ENCODE results near the gene TAP2. TPM values are rescaled to one million over a fixed set of nuclear protein-coding genes. Genes with fewer than 3 reads are reported as not detected.
"Not testable (repeated sequence)": the region's sequence is repeated elsewhere in the genome, so short reads cannot be mapped to it uniquely, and the experiment has no call there.

TAP2 gene
- total RNA-seq, 1 donor from 2014 or later, result 22.4 TPM

DNA sequence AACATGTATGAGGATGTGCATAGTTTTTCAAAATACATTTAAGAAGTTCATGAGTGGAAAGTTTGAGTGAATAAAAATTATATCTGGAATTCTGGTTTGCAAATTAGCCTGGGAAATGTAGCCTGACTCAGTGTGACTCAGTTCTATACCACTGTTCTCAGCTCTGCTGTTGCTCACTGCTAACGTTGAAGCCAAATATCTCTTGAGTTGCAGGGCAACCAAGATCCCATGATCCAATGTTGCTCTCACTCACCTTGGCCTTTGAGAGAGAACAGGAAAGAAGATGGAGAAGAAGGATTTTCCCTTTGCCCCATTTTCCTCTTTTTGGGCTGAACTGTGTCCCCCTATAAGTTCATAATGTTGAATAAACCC, 44.3 kb upstream of the TAP2 start:
- intact Hi-C loops (cut with micrococcal nuclease), result no loop called here
- H3K27ac ChIP-seq (replicated peaks), result no peak overlapping the region

DNA sequence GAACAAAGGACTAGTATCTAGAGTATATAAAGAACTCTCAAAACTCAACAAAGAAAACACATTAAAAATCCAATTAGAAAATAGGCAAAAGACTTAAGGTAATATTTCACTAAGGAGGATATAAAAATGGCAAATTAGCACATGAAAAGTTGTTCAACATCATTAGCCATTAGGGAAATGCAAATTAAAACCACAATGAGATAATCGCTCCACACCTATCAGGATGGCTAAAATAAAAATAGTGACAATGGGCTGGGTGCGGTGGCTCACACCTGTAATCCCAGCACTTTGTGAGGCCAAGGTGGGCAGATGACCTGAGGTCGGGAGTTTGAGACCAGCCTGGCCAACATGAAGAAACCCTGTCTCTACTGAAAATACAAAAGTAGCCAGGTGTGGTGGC, 42.4 kb upstream of the TAP2 start:
- H3K36me3 ChIP-seq; H3K4me3 ChIP-seq; H3K27ac ChIP-seq (replicated peaks); H3K9me3 ChIP-seq (replicated peaks); DNase-seq; intact Hi-C loops (cut with micrococcal nuclease): not testable (repeated sequence)
- H3K4me1 ChIP-seq, result peaks cover 14% of the 10 kb centered on the region
- H3K27me3 ChIP-seq (ENCODE audit: low read depth), result peaks cover 19% of the 10 kb centered on the region

More for the DNA sequence above, 44.3 kb upstream of the TAP2 start:
- no peaks in the 10 kb centered on the region for H3K9me3 ChIP-seq (replicated peaks)
- no peak overlapping the region for H3K4me3 ChIP-seq
- TF ChIP-seq, protein P1, sequence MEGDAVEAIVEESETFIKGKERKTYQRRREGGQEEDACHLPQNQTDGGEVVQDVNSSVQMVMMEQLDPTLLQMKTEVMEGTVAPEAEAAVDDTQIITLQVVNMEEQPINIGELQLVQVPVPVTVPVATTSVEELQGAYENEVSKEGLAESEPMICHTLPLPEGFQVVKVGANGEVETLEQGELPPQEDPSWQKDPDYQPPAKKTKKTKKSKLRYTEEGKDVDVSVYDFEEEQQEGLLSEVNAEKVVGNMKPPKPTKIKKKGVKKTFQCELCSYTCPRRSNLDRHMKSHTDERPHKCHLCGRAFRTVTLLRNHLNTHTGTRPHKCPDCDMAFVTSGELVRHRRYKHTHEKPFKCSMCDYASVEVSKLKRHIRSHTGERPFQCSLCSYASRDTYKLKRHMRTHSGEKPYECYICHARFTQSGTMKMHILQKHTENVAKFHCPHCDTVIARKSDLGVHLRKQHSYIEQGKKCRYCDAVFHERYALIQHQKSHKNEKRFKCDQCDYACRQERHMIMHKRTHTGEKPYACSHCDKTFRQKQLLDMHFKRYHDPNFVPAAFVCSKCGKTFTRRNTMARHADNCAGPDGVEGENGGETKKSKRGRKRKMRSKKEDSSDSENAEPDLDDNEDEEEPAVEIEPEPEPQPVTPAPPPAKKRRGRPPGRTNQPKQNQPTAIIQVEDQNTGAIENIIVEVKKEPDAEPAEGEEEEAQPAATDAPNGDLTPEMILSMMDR (IDR thresholded peaks at IDR 0.05; ENCODE audit: borderline replicate concordance), result no peak
- H3K27me3 ChIP-seq (ENCODE audit: low read depth), result peaks cover 14% of the 10 kb centered on the region
- no peak for DNase-seq
- no peaks in the 10 kb centered on the region for H3K36me3 ChIP-seq
- peaks cover 22% of the 10 kb centered on the region for H3K4me1 ChIP-seq

GRCh38 chr6:32879691-32880090, 41.2 kb upstream of the TAP2 start:
- H3K27me3 ChIP-seq (ENCODE audit: low read depth), result peaks cover 26% of the 10 kb centered on the region
- H3K36me3 ChIP-seq, result no peaks in the 10 kb centered on the region
- TF ChIP-seq, protein P1 (IDR thresholded peaks at IDR 0.05; ENCODE audit: borderline replicate concordance), result no peak
- no peak overlapping the region for H3K27ac ChIP-seq (replicated peaks)
- intact Hi-C loops (cut with micrococcal nuclease), result no loop called here
- peaks cover 11% of the 10 kb centered on the region for H3K4me1 ChIP-seq
- no peak for DNase-seq
- H3K4me3 ChIP-seq, result peak overlapping the region; percentile 28
- no peaks in the 10 kb centered on the region for H3K9me3 ChIP-seq (replicated peaks)

- Histone ChIP-seq H3K4me1 (no peaks in the 10 kb centered on the region), H3K9me3 (replicated peaks) (peaks cover 11% of the 10 kb centered on the region), H3K36me3 (no peaks in the 10 kb centered on the region), H3K4me3 (no peak overlapping the region), H3K27me3 (ENCODE audit: low read depth) (peaks cover 26% of the 10 kb centered on the region), H3K27ac (replicated peaks) (no peak overlapping the region)
- TF ChIP-seq, protein P1 (IDR thresholded peaks at IDR 0.05; ENCODE audit: borderline replicate concordance), result no peak
- no peak for DNase-seq
- intact Hi-C loops (cut with micrococcal nuclease), result no loop called here
These were observed 38.1 kb upstream of the TAP2 start for GRCh38 chr6:32876603-32877002.

DNA sequence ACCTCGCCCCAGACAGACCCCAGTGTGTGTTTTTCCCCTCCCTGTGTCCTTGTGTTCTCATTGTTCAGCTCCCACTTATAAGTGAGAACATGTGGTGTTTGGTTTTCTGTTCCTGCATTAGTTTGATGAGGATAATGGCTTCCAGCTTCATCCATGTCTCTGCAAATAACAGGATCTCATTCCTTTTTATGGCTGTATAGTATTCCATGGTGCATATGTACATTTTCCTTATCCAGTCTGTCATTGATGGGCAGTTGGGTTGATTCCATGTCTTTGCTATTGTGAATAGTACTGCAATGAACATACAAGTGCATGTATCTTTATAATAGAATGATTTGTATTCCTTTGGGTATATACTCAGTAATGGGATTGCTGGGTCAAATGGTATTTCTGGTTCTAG, 35.4 kb upstream of the TAP2 start:
- Histone ChIP-seq H3K9me3 (replicated peaks) (peaks cover 11% of the 10 kb centered on the region), H3K27me3 (ENCODE audit: low read depth) (peaks cover 15% of the 10 kb centered on the region)
- H3K4me3 ChIP-seq; H3K27ac ChIP-seq (replicated peaks); DNase-seq; intact Hi-C loops (cut with micrococcal nuclease); H3K4me1 ChIP-seq; H3K36me3 ChIP-seq: not testable (repeated sequence)

- TF ChIP-seq, protein P1 (IDR thresholded peaks at IDR 0.05; ENCODE audit: borderline replicate concordance), result peak; percentile 96
- intact Hi-C loops (cut with micrococcal nuclease), result loop anchor here (5.0 kb wide), 1 partner anchor 41 kb away; no protein-coding TSS in a partner anchor
- peaks cover 4% of the 10 kb centered on the region for H3K4me1 ChIP-seq
- peak; percentile 68 for DNase-seq
- H3K27ac ChIP-seq (replicated peaks), result no peak overlapping the region
- no peaks in the 10 kb centered on the region for H3K36me3 ChIP-seq
- no peak overlapping the region for H3K4me3 ChIP-seq
- peaks cover 11% of the 10 kb centered on the region for H3K9me3 ChIP-seq (replicated peaks)
- H3K27me3 ChIP-seq (ENCODE audit: low read depth), result no peaks in the 10 kb centered on the region
These were observed 29.8 kb upstream of the TAP2 start for GRCh38 chr6:32868257-32868788.

Measured in left ventricle myocardium inferior (tissue), 1 donor.